ENCODE results near the gene INPP5E.

INPP5E gene

GRCh38 chr9:136473354-136473721 is 33.7 kb upstream of the INPP5E start:
- ATAC-seq = no peak

GRCh38 chr9:136472640-136473353 is 33.2 kb upstream of the INPP5E start:
- no peak for ATAC-seq

- ATAC-seq = no peak
Measured at GRCh38 chr9:136471802-136472487, 32.3 kb upstream of the INPP5E start.

GRCh38 chr9:136470792-136471469 is 31.3 kb upstream of the INPP5E start:
- ATAC-seq = no peak

GRCh38 chr9:136470356-136470755 is 30.7 kb upstream of the INPP5E start:
- ATAC-seq = no peak

DNA sequence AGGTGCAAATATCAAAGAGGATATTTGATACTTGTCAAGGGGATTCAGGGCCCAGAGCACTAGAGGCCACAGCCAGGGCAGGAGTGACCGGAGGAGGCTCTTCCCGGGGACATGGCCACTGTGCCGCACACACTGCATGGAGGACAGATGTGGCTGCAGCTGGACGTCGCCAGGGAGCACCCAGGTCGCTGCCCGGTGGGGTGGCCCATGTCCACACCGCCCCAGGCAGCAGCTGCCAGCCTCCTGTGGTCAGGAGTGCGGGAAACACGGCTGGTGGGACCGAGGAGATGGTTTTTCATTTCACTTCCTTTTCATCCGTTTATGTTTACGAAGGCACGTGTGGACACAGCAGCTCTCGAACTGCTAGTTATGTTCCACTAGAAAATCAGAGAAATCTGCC is 28.1 kb upstream of the INPP5E start:
- no peak for ATAC-seq

DNA sequence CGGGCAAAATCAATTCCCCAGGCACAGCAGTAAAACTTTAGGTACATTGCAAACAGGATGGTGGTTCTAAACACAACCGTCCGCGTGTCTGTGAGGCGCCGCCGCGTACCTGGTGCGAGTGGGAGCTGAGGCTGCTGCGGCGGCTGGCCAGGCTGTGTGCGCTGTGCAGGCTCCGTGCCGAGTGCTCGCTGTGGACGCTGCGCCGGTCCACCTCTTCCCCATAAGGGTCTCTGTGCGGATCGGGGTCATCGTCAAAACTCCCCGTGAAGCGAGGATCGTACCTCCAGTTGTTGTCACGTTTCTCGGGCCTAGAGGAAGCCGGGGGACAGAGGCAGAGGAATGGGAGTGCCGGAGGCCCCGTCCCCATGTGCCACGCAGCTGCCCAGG is 26.5 kb upstream of the INPP5E start:
- ATAC-seq = no peak

GRCh38 chr9:136465500-136466154 is 26.0 kb upstream of the INPP5E start:
- ATAC-seq = no peak

- ATAC-seq = no peak
Measured at GRCh38 chr9:136464241-136464640, 24.6 kb upstream of the INPP5E start.

GRCh38 chr9:136463578-136463977 is 23.9 kb upstream of the INPP5E start:
- no peak for ATAC-seq

DNA sequence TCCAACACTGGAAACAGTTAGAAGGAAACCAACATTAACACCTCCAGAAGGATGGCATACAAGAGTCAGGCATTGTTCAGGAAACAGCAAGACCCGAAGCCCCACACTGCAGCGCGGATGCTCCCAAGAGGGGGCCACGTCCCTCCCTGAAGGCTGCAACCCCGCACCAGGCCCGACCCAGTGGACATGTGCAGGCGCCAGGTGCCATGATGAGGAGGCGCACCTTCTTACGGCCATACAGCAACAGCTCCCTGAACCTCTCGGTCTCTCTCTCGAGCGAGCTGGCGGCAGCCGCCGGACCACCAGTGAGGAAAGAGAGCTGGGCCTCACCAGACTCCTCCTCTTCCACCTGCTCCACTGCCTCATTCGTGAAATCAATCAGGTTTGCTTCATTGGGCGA is 23.0 kb upstream of the INPP5E start:
- no peak for ATAC-seq

- ATAC-seq = no peak
Measured at GRCh38 chr9:136460772-136461325, 21.2 kb upstream of the INPP5E start.

DNA sequence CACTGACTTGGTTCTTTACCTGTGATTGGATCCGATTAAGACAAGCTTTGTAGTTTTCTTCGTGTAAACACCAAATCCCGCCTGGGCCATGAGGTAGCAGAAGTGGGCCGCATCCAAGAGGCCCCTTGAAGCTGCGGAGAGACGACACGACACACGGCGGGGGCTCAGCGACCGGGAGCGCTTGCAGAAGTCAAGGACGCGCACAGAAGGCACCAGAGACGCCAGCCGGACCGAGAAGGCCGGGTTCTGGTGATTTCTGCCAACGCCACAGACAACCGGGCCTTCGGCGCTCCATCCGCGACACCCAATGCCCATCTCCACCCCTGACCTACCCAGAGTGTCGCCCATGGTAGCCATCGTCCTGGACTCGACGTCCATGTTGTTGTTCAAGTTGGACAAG is 19.8 kb upstream of the INPP5E start:
- ATAC-seq = no peak

DNA sequence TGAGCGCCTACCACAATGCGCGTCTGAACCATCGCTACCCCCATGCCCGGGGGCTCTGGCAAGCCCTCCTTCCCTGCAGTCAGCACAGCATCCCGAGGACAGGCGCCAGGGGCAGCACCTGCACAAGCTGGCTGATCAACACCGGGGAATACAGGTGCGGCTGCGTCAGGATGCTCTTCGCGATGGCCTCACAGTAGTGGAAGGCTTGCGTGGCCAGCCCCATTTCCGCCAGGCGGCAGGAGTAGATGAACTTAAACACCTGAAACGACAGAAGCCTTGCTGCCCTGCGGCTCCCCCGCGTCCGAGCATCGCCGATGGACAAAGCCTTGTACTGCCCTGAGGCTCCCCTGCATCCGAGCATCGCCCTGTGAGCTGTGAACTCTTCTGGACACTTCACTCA is 17.7 kb upstream of the INPP5E start:
- no peak for ATAC-seq

- no peak for ATAC-seq
Measured at GRCh38 chr9:136456258-136456657, 16.6 kb upstream of the INPP5E start.

DNA sequence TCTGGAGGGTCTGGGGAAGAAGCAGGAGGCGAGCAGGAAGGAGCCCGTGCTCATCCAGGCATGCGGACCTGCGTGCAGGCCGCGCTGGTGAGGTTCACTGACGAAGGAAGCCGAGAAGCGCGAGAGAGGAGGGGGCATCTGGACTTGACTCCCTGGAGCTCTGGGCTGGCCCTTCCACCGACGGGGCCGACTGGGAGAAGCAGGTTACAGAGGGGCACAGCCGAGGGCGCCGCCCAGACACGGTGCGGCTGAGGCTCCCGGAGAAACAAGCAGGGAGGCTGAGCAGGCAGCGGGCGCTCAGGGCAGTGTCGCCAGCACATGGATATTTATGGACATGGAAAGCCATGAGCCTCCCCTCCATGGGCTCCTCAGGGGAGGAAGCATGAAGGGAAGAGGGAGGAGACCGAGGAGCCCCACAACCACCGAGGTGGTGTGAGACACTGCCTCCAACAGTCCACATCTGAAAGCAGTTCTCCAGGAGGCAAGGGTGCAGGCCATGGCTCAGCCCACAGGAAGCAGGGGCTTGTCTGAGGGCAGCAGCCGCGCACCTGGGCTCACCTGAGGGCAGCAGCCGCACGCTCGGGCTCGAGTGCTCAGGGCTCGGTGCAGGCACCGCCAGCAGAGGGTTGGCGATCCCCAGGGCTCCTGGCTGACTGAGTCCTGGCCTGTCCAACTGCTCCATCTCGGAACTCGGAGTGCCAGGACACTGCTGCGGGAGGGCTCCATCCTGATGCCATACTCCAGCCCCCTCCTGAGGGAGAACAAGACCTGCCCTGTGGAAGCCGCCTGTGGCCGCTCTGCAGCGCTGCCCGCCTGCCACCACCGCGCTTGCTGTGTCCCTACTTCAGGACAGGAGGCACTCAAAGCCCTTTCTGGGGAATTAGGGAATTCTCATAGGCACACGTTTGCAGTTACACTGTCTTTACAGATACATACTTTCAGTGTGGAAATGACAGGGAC is 15.7 kb upstream of the INPP5E start:
- ATAC-seq = no peak

DNA sequence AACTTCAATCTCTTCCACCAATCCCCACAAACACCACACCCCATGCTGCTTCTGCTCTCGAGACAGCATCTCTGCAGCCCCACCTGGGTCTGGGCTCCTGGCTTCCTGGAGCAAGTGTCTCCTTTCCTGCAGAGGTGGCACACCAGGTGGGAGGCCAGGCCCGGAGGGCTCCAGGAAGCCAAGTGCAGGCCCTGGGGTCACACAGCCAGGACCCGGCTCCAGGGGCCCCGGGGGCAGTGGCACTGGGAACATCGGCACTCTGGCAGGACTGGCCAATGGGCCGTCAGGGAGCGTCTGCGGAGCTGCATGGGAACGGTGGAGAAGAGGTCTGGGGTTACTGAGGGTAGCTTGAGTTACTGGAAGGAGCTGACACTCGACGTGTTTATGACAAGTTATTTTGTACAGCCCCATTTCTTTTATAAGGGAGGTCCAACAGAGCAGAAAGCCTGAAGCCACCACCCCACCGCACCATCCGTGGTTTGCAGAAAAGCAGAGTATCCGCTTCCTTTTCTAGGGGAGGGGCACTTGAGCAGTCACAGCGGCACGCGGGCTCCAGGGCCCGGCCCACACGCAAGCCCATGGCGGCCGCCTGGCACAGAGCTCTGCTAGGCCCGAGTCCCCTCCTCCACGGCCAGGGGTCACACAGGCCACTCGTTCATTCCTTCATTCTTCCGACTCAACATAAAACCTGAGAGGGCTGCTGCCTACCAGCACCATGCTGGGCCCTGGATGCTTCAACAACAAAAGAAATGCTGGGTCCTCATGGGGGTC is 14.6 kb upstream of the INPP5E start:
- no peak for ATAC-seq

- ATAC-seq = no peak
Measured at GRCh38 chr9:136453326-136453725, 13.7 kb upstream of the INPP5E start.

- ATAC-seq = no peak
Measured at GRCh38 chr9:136451221-136451877, 11.7 kb upstream of the INPP5E start.

GRCh38 chr9:136448655-136449054 is 9.0 kb upstream of the INPP5E start:
- ATAC-seq = no peak
